ENCODE data around the gene STIM2. TPM values are rescaled to one million over a fixed set of nuclear protein-coding genes. Genes with fewer than 3 reads are reported as not detected.
A peak's percentile ranks its signal among the peaks of the same experiment; 100 is the strongest.
"Not testable (repeated sequence)": the region's sequence is repeated elsewhere in the genome, so short reads cannot be mapped to it uniquely, and the experiment has no call there.

The STIM2 gene
- total RNA-seq, 1 donor from 2014 or later, result 13.6 TPM

GRCh38 chr4:26953366-26953765 is 92.7 kb downstream of the STIM2 start:
- DNase-seq (ENCODE audit: low read depth in 2 of 2), result no peak

DNA sequence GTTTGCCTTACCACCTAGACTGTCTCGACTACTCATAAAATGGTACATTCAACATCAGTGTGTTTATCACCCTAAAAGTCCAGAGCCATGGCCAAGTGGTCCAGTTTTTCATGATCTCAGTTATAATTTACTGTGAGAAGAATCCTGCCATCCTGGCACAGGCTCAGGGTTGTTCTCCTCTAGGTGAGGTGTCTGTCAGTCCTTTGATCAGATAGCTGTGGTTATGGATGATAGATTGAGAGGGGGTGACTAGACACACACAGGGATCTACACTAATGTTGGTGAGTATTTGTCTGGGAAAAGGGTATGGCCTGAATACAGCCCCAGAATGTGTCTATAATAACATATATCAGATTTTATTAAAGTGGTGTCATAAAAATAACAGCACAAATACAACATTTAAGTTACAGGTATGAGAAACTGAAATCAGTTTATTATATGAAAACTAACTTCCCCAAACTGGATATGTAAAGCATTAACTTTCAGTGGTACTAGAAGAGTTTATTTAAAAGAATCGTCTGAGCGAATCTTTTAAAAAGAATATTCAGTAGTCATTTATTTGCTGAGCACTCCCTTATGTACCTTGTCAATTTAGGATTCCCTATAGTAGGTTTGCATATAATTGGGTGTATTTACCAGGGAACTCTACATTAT is 93.3 kb downstream of the STIM2 start:
- no peak for DNase-seq (ENCODE audit: low read depth in 2 of 2)

GRCh38 chr4:26955241-26955640 is 94.6 kb downstream of the STIM2 start:
- peak; percentile 36 to 49 for DNase-seq (ENCODE audit: low read depth in 2 of 2)

GRCh38 chr4:26958925-26959653 is 98.4 kb downstream of the STIM2 start:
- DNase-seq (ENCODE audit: low read depth in 2 of 2), result no peak

DNA sequence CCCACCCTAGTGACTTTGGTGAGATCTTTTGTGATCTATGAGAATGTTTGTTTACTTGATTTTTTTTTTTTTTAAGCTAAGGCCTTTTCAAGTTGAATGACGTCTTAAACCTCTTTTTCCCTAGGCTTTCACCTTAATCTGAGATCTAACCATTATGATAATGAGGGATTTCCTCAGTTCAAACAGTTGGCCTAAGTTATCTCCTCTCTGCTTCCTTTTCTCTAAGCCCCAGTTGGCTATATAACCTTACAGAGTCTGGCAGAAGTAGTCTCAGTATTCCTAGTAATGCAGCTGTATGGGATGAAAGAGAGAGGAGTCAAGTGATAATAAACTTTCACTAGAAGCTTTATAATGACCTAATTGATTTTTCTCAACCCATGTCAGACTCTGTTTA is 99.0 kb downstream of the STIM2 start:
- no peak for DNase-seq (ENCODE audit: low read depth in 2 of 2)

GRCh38 chr4:26962720-26963119 is 102.1 kb downstream of the STIM2 start:
- no peak for DNase-seq (ENCODE audit: low read depth in 2 of 2)

- no peak for DNase-seq (ENCODE audit: low read depth in 2 of 2)
Measured at GRCh38 chr4:26964512-26964911, 103.9 kb downstream of the STIM2 start.

DNA sequence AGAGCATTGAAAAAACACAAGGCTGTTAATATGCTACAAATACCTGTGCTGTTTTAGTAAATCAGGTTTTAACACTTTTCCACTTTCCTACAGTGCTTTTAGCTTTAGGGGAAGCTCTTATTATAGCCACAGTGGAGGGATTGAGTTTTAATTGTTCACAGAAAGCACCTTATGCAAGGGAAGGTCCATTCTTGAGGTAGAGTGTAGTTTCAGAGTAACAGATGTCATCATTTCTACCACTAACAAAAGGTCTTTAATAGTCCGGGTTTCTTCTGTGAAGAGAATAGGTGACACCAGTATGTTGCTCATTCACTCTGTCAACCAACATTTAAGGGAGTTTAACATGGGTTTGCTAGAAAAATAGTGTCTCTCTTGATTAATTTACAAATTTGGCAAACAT is 104.4 kb downstream of the STIM2 start:
- DNase-seq (ENCODE audit: low read depth in 2 of 2), result no peak

DNA sequence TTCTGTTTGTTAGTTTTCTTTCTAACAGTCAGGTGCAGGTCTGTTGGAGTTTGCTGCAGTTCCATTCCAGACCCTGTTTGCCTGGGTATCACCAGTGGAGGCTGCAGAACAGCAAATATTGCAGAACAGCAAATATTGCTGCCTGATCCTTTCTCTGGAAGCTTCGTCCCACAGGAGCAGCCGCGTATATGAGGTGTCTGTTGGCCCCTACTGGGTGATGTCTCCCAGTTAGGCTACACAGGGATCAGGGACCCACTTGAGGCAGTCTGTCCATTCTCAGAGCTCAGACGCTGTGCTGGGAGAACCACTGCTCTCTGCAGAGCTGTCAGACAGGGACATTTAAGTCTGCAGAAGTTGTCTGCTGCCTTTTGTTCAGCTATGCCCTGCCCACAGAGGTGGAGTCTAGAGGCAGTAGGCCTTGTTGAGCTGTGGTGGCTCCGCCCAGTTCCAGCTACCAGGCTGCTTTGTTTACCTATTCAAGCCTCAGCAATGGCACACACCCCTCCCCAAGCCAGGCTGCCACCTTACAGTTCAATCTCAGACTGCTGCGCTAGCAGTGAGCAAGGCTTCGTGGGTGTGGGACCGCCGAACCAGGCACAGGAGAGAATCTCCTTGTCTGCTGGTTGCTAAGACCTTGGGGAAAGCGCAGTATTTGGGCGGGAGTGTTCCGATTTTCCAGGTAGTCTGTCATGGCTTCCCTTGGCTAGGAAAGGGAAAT is 115.0 kb downstream of the STIM2 start:
- DNase-seq (ENCODE audit: low read depth in 2 of 2), result not testable (repeated sequence)

DNA sequence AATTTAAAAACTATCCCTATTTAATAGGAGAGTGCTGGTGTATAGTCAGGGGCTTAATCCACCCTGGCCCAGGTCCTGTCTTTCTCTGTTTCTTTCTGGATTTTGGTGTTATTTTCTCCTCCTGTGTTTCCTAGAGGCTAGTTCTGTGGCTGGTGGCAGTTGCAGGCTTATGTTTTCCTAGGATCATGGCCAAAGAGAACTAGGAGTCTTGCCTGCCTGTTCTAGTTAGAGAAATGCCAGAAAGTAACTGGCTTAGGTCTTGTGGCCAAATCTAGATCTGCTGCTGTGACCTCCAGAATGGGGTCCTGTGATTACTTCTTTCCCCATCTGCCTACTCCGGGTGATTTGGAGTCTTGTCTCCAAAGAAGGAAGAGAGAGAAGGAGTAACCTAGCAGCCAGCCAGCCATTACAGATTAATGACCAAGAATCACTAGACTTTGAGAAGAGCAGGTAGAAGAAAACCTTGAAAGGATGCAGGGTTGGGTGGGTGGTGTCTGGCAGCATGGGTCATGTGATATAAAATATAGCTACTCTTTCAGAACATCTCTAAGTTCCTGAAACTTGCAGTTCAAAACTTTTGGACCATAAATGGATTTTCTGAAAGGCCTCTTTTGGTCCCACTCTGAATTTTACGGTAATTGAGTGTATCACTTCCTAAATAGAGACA is 117.9 kb downstream of the STIM2 start:
- no peak for DNase-seq (ENCODE audit: low read depth in 2 of 2)

- no peak for DNase-seq (ENCODE audit: low read depth in 2 of 2)
Measured at GRCh38 chr4:26984896-26985295, 124.3 kb downstream of the STIM2 start.

- DNase-seq (ENCODE audit: low read depth in 2 of 2), result no peak
Measured at GRCh38 chr4:26985873-26986272, 125.2 kb downstream of the STIM2 start.

- no peak for DNase-seq (ENCODE audit: low read depth in 2 of 2)
Measured at GRCh38 chr4:26987191-26987590, 126.5 kb downstream of the STIM2 start.

DNA sequence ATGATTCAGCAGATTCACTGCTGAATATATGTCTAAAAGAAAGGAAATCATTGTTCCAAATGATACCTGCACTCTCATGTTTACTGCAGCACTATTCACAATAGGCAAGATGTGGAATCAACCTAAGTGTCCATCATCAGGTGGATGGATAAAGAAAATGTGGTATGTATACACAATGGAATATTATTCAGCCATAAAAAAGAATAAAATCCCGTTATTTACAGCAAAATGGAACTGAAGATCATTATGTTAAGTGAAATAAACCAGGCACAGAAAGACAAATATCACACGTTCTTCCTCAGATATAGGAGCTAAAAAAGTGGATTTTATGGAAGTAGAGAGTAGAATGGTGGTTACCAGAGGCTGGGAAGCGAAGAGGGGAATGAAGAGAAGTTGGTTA is 130.4 kb downstream of the STIM2 start:
- no peak for DNase-seq (ENCODE audit: low read depth in 2 of 2)

DNA sequence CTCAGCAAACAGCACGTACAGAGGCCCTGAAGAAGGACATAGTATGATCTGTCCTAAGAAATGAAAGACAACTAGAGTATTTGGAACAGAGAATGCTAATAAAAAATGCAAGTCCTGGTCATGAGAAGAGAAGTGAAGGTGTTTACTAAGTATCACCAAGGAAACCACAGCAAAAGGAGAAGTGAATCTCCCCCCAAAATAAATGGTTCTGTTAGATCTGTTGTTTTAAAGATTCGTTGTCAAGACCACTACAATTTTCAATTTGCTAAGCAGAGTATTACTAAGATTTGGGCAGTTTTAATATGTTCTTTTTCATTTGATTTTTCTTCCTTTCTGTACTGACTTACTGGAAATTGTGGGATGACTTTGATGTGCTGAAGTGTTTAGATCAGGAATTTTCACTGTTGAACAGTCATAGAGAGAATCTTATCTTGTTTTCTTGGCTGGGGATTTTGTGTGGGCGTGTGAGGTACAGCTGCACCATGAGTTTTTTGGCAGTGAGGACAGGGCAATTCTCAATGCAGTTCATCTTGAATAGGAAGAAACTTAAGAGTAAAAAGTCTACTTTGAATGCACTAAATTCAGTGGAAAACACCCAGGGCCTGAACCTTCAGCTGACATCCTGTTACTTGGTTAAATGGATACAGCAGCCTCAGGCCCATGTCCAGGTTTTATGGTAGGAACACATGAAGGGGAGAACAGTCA is 132.2 kb downstream of the STIM2 start:
- DNase-seq (ENCODE audit: low read depth in 2 of 2), result no peak

GRCh38 chr4:26993539-26993938 is 132.9 kb downstream of the STIM2 start:
- DNase-seq (ENCODE audit: low read depth in 2 of 2), result no peak

- DNase-seq (ENCODE audit: low read depth in 2 of 2), result no peak
Measured at GRCh38 chr4:26993967-26994366, 133.3 kb downstream of the STIM2 start.

DNA sequence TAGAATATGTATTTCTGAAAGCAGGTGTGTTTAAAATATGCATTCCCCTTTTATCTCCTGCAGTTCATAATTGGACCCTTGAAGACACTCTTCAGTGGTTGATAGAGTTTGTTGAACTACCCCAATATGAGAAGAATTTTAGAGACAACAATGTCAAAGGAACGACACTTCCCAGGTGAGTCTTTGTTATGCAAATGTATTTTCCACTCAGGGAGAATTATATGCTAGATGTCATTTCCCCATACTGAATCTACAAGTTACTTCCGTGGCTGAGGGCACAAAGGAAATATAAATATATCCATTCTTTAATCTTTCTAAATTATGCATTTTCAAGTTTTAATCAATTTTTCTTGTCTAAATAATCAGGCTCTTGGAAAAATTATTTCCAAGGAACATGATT is 134.7 kb downstream of the STIM2 start:
- no peak for DNase-seq (ENCODE audit: low read depth in 2 of 2)

DNA sequence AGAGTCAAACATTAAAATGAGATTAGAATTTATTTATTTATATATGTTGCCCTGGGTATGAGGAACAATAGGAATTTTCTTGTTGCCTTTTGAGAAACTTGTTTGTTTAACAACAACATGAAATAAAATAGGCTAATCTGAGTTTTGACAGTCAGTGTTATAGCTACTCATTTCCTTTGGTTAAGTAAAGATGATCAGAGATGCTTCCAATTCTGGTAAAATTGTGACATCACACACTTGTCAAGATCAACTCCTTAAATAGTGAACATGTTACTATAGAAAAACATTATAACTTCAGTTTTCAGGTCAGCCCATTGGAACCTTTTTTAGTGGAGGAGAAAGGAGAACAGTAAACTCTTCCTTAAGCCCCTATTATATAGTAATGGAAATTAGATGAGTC is 136.1 kb downstream of the STIM2 start:
- no peak for DNase-seq (ENCODE audit: low read depth in 2 of 2)

GRCh38 chr4:26999689-27000088 is 139.0 kb downstream of the STIM2 start:
- DNase-seq (ENCODE audit: low read depth in 2 of 2), result no peak

- DNase-seq (ENCODE audit: low read depth in 2 of 2), result peak in 1 of 2 donors; percentile 42
Measured at GRCh38 chr4:27000122-27000521, 139.5 kb downstream of the STIM2 start.

GRCh38 chr4:27000820-27001219 is 140.2 kb downstream of the STIM2 start:
- no peak for DNase-seq (ENCODE audit: low read depth in 2 of 2)
